Hepatocyte (in vitro differentiated cells): ENCODE measurements around the gene MAGI1. TPM values are rescaled to one million over a fixed set of nuclear protein-coding genes. Genes with fewer than 3 reads are reported as not detected.

Experiments used
- DNase-seq: peaks from one replicate; pipeline ENCODE4 v3.0.0-alpha.2; 2016; ENCODE audit warnings: low spot score
- H2AFZ ChIP-seq: fragments of 200-600 bp; sonication (generic); 2 replicates; pipeline ENCODE4 v1.6.0; 2016; ENCODE audit warnings: antibody characterized with exemption, mild to moderate bottlenecking
- H3K27ac ChIP-seq: fragments of 200-600 bp; sonication (generic); 2 replicates; pipeline ENCODE4 v1.5.1; 2016; ENCODE audit warnings: mild to moderate bottlenecking
- H3K27me3 ChIP-seq: fragments of 200-600 bp; sonication (generic); 2 replicates; pipeline ENCODE4 v1.6.1; 2016
- H3K36me3 ChIP-seq: fragments of 200-600 bp; sonication (generic); replicated peaks from 2 replicates; pipeline ENCODE4 v1.5.1; 2016; ENCODE audit warnings: low read depth; ENCODE audit not compliant: insufficient read depth
- H3K4me1 ChIP-seq: fragments of 200-600 bp; sonication (generic); 2 replicates; pipeline ENCODE4 v1.5.1; 2016; ENCODE audit warnings: mild to moderate bottlenecking, moderate library complexity; ENCODE audit not compliant: insufficient read depth
- H3K4me2 ChIP-seq: fragments of 200-600 bp; sonication (generic); 2 replicates; pipeline ENCODE4 v1.6.0; 2016
- H3K4me3 ChIP-seq: fragments of 200-600 bp; sonication (generic); 2 replicates; pipeline ENCODE4 v1.5.1; 2016; ENCODE audit warnings: mild to moderate bottlenecking
- H3K79me2 ChIP-seq: fragments of 200-600 bp; sonication (generic); 2 replicates; pipeline ENCODE4 v1.6.0; 2017; ENCODE audit warnings: mild to moderate bottlenecking
- H3K9me2 ChIP-seq: fragments of 200-600 bp; sonication (generic); replicated peaks from 2 replicates; pipeline ENCODE4 v1.6.0; 2017; ENCODE audit warnings: mild to moderate bottlenecking; ENCODE audit not compliant: insufficient read depth
- H3K9me3 ChIP-seq: fragments of 200-600 bp; sonication (generic); 2 replicates; pipeline ENCODE4 v1.5.1; 2016; ENCODE audit warnings: low read depth, mild to moderate bottlenecking
- H4K20me1 ChIP-seq: fragments of 200-600 bp; sonication (generic); 2 replicates; pipeline ENCODE4 v1.6.0; 2016; ENCODE audit warnings: mild to moderate bottlenecking; ENCODE audit not compliant: insufficient read depth, poor library complexity, severe bottlenecking
- CTCF ChIP-seq: fragments of 200-600 bp; sonication (generic); IDR thresholded peaks from 2 replicates; pipeline ENCODE4 v1.5.1; 2016; ENCODE audit warnings: antibody characterized with exemption, mild to moderate bottlenecking; ENCODE audit not compliant: poor library complexity
- EZH2 ChIP-seq: fragments of 200-600 bp; sonication (generic); IDR thresholded peaks from 2 replicates; pipeline ENCODE4 v1.6.1; 2016; ENCODE audit warnings: antibody characterized with exemption, mild to moderate bottlenecking, borderline replicate concordance
- EZH2phosphoT487 ChIP-seq: fragments of 200-600 bp; sonication (generic); IDR thresholded peaks from one replicate; pipeline ENCODE4 v1.6.1; 2018; ENCODE audit warnings: antibody characterized with exemption, mild to moderate bottlenecking, low read depth, moderate library complexity; ENCODE audit not compliant: unreplicated experiment, severe bottlenecking
- WGBS: methylation state at CpG from one replicate; pipeline ENCODE4 v1.1.6; 2016; ENCODE audit warnings: low lambda C conversion rate; ENCODE audit errors: missing lambda C conversion rate; 5-methylcytosine and 5-hydroxymethylcytosine counted together
- polyA plus RNA-seq: library from polyadenylated mRNA; unstranded; fragments of >200 nt; fragmentation: Nextera tagmentation; extraction: Ambion mirVana; gene quantifications from 2 replicates; pipeline ENCODE4 v1.2.1, GENCODE V29; 2016
- total RNA-seq: library from RNA; depleted of rRNA; stranded (reverse); fragments of >200 nt; gene quantifications from 2 replicates; pipeline ENCODE4 v1.2.3, GENCODE V29; 2014

MAGI1 gene
- total and polyA plus RNA-seq, 2 experiments from 2014 or later: 26.2 to 43.5 TPM

- Histone ChIP-seq H3K4me1 (peaks cover 4% of the 10 kb centered on the region), H3K9me2 (no peaks in the 10 kb centered on the region), H3K36me3 (no peaks in the 10 kb centered on the region), H3K79me2 (peaks cover 93% of the 10 kb centered on the region), H3K4me2 (no peak overlapping the region), H3K27me3 (no peaks in the 10 kb centered on the region), H2AFZ (no peak overlapping the region), H3K27ac (no peak overlapping the region), H4K20me1 (peaks cover 11% of the 10 kb centered on the region), H3K9me3 (no peaks in the 10 kb centered on the region), H3K4me3 (no peak overlapping the region)
- WGBS: 86% methylated on average over 8 of the region's 8 CpGs
- no peak for DNase-seq
- TF ChIP-seq EZH2phosphoT487 (no peak), CTCF (no peak), EZH2 (no peak)
Observed at GRCh38 chr3:66018057-66019033, 20.4 kb downstream of the MAGI1 start.

GRCh38 chr3:66017591-66017990 is 21.1 kb downstream of the MAGI1 start:
- no peak overlapping the region for H3K4me3 ChIP-seq
- H3K27me3 ChIP-seq: no peaks in the 10 kb centered on the region
- no peaks in the 10 kb centered on the region for H3K9me2 ChIP-seq
- H3K4me1 ChIP-seq: peaks cover 4% of the 10 kb centered on the region
- no peak overlapping the region for H3K27ac ChIP-seq
- no peaks in the 10 kb centered on the region for H3K36me3 ChIP-seq
- WGBS: 71% methylated on average over 5 of the region's 5 CpGs
- H3K79me2 ChIP-seq: peaks cover 95% of the 10 kb centered on the region
- H3K9me3 ChIP-seq: no peaks in the 10 kb centered on the region
- H2AFZ ChIP-seq: no peak overlapping the region
- TF ChIP-seq EZH2phosphoT487 (no peak), CTCF (no peak), EZH2 (no peak)
- no peak for DNase-seq
- H4K20me1 ChIP-seq: peaks cover 11% of the 10 kb centered on the region
- no peak overlapping the region for H3K4me2 ChIP-seq

GRCh38 chr3:66017084-66017483 is 21.6 kb downstream of the MAGI1 start:
- no peaks in the 10 kb centered on the region for H3K9me2 ChIP-seq
- no peak overlapping the region for H2AFZ ChIP-seq
- TF ChIP-seq EZH2phosphoT487 (no peak), CTCF (no peak), EZH2 (no peak)
- no peak overlapping the region for H3K27ac ChIP-seq
- no peak overlapping the region for H3K4me2 ChIP-seq
- peaks cover 11% of the 10 kb centered on the region for H4K20me1 ChIP-seq
- H3K79me2 ChIP-seq: peaks cover 95% of the 10 kb centered on the region
- H3K4me1 ChIP-seq: peaks cover 3% of the 10 kb centered on the region
- WGBS: 89% methylated on average over 16 of the region's 16 CpGs
- no peaks in the 10 kb centered on the region for H3K36me3 ChIP-seq
- no peak overlapping the region for H3K4me3 ChIP-seq
- no peak for DNase-seq
- no peaks in the 10 kb centered on the region for H3K9me3 ChIP-seq
- H3K27me3 ChIP-seq: no peaks in the 10 kb centered on the region
